Measurements from ENCODE around the gene GSTP1. TPM values are rescaled to one million over a fixed set of nuclear protein-coding genes. Genes with fewer than 3 reads are reported as not detected.

The GSTP1 gene
- total and polyA plus RNA-seq, 2 of the 8 experiments (the other 6 are each of a cell fraction or from before 2014, with no cell fraction given) = 1,454 to 3,329 TPM

- TF ChIP-seq CTCF (IDR thresholded peaks at IDR 0.05; ENCODE audit: control extremely low read depth in 1 of 3, insufficient read depth in 1 of 3, low read depth in 1 of 3, low read length in 3 of 3) = no peak
- no peak for TF ChIP-seq CHD1 (IDR thresholded peaks at IDR 0.05; ENCODE audit: low read depth, low read length)
- no peak for TF ChIP-seq EP300 (IDR thresholded peaks at IDR 0.05; ENCODE audit: borderline replicate concordance in 1 of 2, low read depth in 2 of 2, low read length in 2 of 2)
- no peak for TF ChIP-seq TAF1 (IDR thresholded peaks at IDR 0.05; ENCODE audit: low read depth, low read length)
- no peak for TF ChIP-seq TCF12 (IDR thresholded peaks at IDR 0.05; ENCODE audit: low read depth, low read length)
These were observed 731 bp downstream of the GSTP1 start (continued) for GRCh38 chr11:67584205-67584880.
